NCI-H82 treated with DMSO at 0.1 percent for 48 hours (cell line): ENCODE data around the gene RAD50.

Experiments
- DNase-seq: peaks from one replicate; lab custom pipeline; 2025; ENCODE audit not compliant: unreplicated experiment; lab: John Stamatoyannopoulos, UW

RAD50 gene

DNA sequence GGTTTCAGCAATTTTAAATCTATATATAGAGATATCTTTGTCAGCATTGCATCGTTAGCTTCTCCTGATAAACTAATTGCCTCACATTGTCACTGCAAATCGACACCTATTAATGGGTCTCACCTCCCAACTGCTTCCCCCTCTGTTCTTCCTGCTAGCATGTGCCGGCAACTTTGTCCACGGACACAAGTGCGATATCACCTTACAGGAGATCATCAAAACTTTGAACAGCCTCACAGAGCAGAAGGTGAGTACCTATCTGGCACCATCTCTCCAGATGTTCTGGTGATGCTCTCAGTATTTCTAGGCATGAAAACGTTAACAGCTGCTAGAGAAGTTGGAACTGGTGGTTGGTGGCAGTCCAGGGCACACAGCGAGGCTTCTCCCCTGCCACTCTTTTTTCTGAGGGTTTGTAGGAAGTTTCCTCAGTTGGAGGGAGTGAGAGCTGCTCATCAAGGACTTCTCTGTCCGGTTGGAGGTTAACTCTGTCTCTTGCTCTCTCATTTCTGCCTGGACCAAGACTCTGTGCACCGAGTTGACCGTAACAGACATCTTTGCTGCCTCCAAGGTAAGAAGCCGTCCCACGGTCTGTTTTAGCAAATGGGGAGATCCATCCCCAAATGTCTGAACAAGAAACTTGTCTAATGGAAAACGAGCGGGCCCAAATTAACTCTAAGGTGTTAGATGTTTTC, 117.3 kb downstream of the RAD50 start, which contains the start of gene IL4:
TSS of gene IL4 (plus strand) at position 51 of the 692 bp plus-strand sequence. CDS start at position 113, 62 bp downstream.
- DNase-seq: no peak

DNA sequence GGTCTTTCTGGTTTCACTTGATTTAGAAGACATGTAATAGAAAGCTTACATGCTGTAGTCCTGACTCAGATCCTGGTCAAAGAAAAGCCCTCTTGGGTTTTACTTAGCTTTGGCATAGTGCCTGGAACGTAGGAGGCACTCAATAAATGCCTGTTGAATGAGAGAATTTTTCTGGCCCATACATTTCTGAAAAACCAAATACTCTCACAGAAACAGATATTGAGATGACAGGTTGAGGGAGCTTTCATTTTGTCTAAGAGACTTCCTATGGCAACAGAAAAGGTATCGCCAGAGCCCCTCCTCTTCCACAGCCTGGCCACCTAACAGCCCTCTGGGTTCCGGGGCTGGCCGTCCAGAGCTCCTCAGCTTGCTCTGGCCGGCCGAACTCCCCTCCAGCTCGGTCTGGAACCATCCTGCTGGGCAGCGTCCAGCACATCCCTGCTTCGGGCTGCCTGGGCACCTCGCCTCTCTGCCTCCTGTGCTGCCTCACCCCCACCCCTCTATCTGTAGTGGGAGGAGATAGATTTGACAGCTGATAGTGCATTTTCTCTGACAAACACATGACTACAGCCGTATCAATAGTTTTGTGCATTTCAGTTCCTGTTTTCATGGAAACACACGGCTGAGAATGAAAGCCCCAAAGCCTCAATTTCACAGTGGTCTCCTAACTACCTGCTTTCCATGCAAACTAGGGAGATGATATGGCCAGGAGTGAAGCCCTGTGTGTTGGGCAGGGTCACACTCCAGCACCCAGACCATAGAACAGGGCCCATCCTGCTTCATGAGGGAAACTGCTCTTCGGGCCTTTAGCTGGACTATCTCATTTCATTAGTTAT, 118.1 kb downstream of the RAD50 start:
- DNase-seq: no peak

DNA sequence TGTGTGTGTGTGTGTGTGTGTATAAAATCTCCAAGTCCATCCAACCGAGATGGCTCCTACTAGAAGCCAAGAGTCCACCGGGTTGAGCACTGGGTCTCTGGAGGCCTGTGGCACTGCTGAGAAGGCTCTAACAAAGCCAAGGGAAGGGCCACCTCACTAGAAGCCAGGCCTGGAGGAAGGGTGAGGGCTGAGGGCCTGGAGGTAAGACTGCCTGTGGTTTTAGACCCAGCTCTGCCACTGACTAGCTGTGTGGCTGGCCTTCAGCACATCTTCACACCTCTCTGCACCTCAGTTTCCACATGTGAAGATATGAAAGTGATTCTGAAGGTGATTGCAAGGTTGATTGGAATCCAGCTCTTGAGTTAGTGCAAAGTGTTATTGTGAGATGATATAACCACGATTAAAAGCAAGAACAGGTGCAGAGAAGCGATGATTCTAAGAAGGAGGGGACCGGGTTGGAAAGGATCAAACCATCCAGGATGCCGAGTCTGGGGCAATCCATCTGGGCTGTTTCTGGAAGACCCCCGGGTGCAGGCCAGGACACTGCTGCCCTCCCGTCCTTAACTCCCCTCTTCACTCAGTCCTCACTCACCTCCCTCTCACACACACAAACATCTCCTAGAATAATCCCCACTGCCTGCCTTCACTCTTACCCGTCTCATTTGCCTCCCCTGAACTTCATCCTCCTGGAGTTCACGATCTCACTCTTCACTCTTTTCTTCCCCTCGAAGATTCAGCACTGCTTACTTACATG, 119.3 kb downstream of the RAD50 start:
- no peak for DNase-seq

DNA sequence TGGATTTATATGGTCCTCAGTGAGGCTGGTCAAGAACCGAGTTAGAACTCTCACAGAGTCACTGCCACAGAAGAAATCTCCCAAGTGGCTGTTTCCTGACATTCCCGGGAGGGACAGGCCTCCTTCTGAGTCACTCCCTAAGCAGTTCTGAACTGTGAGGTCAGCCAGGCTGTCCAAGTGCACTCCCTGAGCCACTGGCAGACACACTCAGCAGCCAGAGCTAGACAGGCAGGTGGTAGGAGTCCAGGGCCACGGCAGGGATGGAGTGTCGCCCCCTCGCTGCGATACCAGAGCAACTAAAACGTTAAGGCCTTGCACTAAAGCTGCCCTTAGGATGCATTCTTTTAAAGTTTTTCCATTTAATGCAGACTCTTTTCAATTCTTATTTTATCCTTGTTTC, 120.4 kb downstream of the RAD50 start:
- DNase-seq: no peak

DNA sequence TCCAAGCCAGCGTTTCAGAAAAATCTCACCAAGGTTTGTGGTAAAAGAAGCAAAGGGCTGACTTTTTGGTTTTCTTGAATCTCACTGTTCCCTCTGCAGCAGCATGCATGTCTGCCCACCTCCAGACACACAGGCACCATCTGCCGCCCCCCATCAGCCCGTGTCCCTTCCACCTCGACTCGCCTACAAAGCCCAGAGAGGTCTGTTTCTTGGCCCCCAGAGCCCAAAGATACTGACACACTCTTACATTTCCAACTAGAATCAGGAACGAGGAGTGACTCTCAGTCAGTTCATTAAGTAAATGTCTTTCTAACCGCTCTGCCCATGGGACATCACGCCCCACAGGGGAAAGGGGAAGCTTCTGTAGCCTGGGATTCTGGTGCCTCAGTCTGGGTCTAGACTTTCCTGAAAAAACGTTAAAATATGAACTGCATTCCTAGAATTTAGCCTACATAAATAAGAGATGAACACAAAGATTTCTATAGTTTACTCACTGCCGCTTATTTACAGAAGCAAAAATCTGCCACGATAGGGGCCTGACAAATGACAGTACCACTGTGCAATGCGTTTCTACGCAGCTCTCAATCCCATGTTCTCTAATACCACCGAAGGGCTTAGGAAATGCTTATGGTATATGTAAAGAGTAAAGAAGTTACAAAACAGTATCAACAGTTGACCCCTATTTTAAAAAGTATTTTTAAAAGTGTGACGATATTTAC, 121.1 kb downstream of the RAD50 start:
- no peak for DNase-seq

DNA sequence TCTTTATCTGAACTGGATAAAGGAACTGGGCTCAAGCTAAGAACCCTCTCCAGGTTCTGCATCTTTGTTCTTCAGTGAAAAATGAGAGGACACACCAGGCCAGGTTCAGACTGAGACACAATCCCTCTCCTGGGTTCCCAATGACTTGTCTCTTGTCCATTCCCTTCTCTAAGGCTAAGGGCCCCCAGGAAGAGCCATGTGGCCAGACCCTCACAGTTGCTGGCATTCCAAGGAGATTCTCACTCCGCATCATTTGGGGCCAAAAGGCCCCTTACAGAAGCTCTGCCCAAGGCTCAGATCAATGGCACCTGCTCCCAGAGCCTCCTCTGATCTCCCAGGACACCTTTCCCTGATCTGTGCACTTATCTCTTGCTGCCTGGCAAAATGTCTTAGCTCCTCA, 122.0 kb downstream of the RAD50 start:
- no peak for DNase-seq

DNA sequence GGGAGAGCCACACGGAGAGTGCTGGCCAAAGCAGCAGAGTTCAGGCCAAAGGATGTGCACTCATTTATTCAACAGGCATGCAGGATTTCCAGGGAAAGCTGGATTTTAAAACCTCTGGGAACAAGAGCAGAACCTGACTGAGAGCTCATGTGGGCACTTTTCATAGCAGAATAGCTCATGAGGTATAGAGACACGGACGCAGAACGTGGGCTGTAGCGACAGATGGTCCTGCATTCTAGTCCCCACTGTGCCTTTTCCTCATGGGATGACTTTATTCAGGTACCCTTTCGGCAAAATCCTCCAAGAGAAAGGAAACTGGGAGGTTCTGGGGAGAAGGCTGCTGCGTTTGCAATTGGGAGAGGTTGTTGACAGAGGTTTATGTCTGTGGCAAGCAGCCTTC, 122.4 kb downstream of the RAD50 start:
- DNase-seq: no peak

DNA sequence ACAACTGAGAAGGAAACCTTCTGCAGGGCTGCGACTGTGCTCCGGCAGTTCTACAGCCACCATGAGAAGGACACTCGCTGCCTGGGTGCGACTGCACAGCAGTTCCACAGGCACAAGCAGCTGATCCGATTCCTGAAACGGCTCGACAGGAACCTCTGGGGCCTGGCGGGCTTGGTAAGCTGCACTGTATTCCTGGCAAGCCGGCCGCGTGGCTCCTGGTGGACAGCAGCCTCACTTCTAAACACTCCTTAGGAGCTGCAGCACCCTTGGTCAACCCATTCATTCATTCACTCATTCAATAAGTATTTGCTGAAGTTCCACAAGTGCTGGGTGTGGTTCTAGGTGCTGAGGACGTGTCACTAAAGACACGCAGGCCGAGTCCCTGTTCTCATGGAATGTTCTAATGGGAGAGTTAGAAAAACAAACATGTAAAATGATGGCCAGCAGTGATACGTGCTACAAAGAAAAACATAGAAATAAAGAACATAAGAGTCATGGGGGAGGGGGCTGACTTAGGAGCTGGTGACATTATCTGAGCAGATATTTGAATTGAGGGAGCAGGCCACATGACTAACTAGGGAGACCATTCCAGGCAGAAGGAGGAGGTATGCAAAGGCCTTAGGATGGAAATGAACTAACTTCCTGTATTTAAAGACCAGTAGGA, 123.1 kb downstream of the RAD50 start:
- no peak for DNase-seq

DNA sequence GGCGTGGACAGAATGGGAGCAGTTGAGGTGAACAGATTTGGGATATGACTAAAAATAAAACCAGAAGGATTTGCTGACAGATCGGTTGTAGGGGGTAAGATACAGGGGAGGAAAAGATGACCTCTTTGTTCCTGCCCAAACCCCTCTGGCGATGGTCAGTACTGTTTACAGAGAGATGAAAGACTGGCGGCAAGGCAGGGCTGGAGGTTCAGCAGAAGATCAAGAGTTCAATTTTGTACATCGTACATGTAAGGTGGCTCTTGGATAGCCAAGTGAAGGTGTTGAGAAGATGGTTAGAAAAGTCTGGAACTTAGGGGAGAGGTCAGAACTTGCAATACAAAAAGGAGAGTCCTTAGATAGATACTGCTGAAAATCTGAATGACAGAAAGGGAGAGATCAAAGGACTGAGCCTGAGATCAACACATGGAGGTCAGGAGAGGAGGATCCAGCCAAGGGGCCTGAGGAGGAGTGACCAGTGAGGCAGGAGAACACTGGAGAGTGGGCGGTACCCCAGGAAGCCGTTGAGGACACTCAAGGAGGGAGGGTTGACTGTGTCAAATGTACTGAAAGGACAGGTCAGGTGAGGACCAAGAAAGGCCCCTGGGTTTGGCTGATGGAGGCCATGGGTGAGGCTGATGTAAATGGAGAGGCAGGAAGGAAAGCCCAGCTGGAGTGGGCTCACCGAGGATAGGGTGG, 124.2 kb downstream of the RAD50 start:
- DNase-seq: no peak

DNA sequence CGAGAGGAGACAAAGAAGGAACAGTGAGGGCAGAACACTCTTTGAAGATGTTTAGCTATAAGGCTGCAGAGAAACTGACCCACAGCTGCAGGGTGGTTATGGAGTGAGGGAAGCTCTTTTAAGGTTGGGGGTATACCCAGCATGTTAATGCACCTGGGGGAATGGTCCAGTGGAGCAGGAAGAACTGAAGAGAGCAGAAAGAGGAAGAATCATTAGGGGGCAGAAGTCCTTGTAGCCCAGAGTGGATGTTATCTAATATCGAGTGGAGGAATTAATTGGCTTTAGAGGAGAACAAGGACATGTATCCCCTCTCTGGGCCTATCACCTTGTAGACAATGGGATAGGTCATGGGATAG, 124.7 kb downstream of the RAD50 start:
- no peak for DNase-seq

DNA sequence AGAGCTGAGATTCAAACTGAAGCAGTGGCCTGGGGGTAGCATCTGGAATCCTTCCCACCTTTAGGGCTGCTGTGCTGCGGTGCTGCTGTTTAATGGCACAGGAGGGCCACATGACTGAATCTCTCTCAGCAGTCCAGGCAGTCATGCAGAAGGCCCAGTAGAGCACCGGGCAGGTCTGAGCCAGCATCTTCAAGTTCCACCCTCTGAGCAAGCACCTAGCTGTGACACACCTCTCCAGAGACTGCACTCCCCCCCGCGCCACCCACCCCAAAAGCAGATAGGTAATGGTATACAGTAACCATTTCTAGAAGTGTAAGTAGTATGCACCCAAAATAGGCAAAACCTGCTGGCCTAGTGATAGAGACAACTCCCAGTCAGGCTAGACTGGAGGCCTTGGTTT, 125.2 kb downstream of the RAD50 start:
- DNase-seq: no peak

DNA sequence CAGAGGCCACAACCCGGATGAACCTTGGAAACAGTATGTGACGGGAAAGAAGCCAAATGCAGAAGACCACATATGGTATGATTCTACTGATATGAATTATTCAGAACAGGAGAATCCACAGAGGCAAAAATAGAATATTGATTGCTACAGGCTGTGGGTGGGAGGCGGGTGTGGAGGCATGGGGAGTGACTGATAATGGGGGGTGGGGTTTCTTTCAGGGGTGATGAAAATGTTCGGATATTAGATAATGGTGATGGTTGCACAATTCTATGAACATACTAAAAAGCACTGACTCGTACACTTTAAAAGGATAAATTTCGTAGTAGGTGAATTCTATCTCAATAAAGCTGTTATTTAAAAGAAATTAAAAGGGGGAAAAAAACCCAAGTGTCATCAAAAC, 127.7 kb downstream of the RAD50 start:
- DNase-seq: no peak

DNA sequence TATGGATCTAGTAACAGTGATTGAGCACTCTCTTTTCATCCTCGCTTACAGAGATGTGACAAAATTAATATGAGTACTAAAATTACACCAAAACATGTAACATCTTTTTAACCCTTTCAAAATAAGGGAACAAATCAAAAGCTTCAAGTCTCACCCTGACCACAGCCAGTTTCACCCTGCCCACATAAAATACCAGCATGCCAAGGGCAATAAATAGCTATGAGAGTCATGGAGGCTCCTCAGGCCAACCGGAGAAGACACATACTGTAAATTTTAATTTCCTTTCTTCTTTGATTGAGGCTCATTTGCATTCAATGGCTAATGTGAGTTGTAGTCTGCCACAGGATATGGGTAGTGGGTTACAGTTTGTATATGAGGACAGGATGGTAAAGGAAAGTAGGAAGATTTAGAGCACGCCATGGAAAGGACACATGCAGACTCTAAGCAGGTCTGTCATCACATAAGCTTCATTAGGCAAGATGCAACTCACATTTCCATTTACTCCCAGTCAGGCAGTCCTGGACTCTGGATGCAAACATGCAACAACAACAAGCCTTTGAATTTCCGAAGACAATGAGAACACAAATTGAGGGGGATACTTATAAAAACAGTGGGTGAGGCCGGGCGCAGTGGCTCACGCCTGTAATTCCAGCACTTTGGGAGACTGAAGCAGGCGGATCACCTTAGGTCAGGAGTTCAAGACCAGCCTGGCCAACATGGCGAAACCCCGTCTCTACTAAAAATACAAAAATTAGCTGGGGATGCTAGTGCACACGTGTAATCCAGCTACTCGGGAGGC, 128.3 kb downstream of the RAD50 start:
- no peak for DNase-seq

DNA sequence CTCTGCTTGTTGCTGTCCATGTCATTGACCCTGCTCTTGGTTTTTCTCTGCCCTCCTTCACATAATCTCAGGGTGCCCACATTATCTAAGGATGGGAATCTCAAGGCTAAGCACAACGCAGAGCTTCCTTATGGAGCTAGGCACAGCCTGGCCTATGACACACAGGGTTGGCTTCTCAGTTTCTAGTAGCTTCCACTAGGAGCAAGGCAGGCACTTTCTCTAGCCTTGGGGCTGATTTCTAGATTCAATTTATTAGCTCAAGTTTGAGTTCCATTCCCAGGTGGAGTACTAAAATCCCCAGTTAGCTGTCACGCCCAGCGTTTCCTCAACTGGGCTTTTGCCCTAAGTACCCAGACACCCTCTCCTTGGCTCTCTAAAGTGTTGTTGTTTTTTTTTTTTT, 129.4 kb downstream of the RAD50 start:
- DNase-seq: no peak

DNA sequence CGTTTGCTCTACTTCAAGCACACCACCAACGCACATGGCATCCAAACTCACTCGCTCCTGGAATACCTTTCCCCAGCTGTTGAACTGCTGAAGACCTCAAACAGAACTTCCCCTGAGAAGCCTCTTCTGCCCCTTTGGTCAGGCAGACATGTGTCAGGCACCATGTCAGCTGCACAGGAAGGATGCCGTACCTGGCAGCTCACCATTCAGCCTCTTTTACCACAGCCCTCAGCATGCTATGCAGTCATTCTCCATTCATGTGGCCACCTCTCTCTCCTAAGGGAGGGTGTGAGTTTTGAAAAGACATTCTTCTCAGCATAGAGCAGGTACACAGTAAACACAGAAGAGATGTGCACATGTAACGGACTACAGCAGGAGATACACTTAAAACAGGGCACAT, 131.2 kb downstream of the RAD50 start:
- DNase-seq: no peak

DNA sequence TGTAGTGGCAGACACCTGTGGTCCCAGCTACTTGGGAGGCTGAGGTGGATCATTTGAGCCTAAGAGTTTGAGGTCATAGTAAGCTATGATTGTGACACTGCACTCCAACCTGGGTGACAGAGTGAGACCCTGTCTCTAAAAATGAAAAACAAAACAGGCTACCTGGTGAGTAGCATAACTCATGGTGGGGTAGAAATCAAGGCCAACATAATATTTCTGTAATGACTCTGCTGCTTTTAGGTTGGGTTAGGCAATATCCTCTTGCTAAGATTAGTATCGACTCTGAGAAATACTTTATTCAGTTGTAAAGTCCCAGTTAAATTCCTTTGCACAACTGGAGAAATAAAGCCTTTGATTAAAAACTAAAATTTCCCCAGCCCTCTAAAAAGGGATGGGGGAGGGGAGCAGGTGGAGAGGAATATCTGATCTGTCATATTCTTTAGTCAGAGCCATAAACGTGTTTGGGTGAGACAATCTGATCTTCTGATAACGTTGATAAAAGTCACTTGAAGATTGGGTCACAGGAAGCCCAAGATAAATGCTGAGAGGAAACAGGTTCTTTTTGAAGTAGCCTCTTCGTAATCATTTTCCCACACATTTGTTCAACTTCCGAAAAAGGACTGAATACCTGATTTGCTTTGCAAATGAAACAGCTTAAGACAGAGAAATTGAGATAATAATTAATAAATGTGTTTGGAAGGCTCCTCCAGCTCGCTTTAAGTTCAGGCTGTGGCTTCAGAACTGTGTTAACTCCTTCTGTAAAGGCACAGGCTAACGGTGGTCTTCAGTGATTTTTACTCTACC, 132.0 kb downstream of the RAD50 start:
- DNase-seq: no peak

DNA sequence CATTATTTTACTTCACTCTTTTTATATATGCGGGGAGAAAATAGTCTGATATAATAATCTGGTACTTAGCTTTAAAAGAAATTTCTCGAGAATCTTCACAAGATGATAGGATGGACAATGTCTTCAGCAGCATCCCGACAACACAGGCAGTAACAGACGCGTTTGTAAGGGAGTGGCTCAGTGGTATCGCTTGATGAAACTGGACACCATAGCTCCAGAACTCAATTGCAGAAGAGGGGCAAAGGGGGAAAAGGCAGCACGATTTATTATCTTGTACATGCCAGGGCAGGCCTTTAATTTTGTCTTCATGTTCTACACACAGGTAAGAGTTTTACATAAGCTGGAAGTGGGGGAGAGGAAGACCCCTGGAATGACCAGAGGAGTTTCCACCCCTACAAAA, 132.7 kb downstream of the RAD50 start:
- DNase-seq: no peak

DNA sequence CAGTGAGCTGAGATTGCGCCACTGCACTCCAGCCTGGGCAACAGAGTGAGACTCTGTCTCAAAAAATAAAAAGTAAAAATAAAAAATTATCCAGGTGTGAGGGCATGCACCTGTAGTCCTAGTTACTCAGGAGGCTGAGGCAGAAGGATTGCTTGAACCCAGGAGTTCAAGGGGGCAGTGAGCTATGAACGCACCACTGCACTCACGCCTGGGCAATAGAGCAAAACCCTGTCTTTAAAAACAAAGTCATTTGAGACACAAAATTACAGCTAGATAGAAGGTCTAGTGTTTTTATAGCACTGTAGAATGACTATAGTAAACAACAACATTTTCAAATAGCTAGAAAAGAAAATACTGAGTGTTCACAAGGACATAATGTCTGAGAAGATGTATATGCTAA, 133.4 kb downstream of the RAD50 start:
- DNase-seq: no peak
